Left forelimb (tissue), 1 donor: ENCODE measurements around the gene STXBP3.

Experiments used
- DNase-seq: peaks from one replicate; pipeline ENCODE4 v3.0.0-alpha.2; 2018; ENCODE audit warnings: low spot score

The STXBP3 gene

GRCh38 chr1:108842525-108843181 is 96.2 kb downstream of the STXBP3 start:
- no peak for DNase-seq

GRCh38 chr1:108843390-108844137 is 97.1 kb downstream of the STXBP3 start:
- DNase-seq, result no peak

- DNase-seq, result no peak
Measured at GRCh38 chr1:108845446-108845845, 99.0 kb downstream of the STXBP3 start.

- DNase-seq, result no peak
Measured at GRCh38 chr1:108845991-108846390, 99.5 kb downstream of the STXBP3 start.

- DNase-seq, result no peak
Measured at GRCh38 chr1:108847494-108847893, 101.0 kb downstream of the STXBP3 start.

GRCh38 chr1:108848806-108849205 is 102.3 kb downstream of the STXBP3 start:
- no peak for DNase-seq

- DNase-seq, result no peak
Measured at GRCh38 chr1:108850929-108851328, 104.5 kb downstream of the STXBP3 start.

GRCh38 chr1:108851567-108851966 is 105.1 kb downstream of the STXBP3 start:
- no peak for DNase-seq

GRCh38 chr1:108852221-108852975 is 105.9 kb downstream of the STXBP3 start:
- DNase-seq, result no peak

- DNase-seq, result no peak
Measured at GRCh38 chr1:108854221-108855019, 107.9 kb downstream of the STXBP3 start.

GRCh38 chr1:108856994-108857393 is 110.5 kb downstream of the STXBP3 start, which contains the start of gene AKNAD1:
TSS of gene AKNAD1 (minus strand) at chr1:108857094. CDS start at chr1:108852664, 4,430 bp downstream.
- no peak for DNase-seq

GRCh38 chr1:108858230-108858950 is 111.9 kb downstream of the STXBP3 start:
- DNase-seq, result no peak
